ENCODE results near the gene PCDH9.

- TF ChIP-seq CTCF (IDR thresholded peaks at IDR 0.05) (no peak), POLR2AphosphoS5 (IDR thresholded peaks at IDR 0.05) (no peak), POLR2A (IDR thresholded peaks at IDR 0.05) (no peak), EP300 (IDR thresholded peaks at IDR 0.05) (no peak)
These were observed 954.7 kb downstream of the PCDH9 start for GRCh38 chr13:66275416-66275815.
